Loucy (cell line): ENCODE measurements around the gene DISP3.

Experiments used
- H2AFZ ChIP-seq: fragments of 200-600 bp; sonication (generic); 2 replicates; pipeline ENCODE4 v1.6.0; 2016; ENCODE audit warnings: antibody characterized with exemption, mild to moderate bottlenecking, low read length, moderate library complexity
- H3F3A ChIP-seq: fragments of 200-600 bp; 2 replicates; pipeline ENCODE4 v1.6.0; 2016; ENCODE audit warnings: antibody characterized with exemption, low read depth, mild to moderate bottlenecking
- H3K27me3 ChIP-seq: fragments of 200-600 bp; sonication (generic); 2 replicates; pipeline ENCODE4 v1.6.1; 2014; ENCODE audit warnings: low read length, mild to moderate bottlenecking; ENCODE audit not compliant: insufficient read depth, poor library complexity, severe bottlenecking
- H3K36me3 ChIP-seq: fragments of 200-600 bp; sonication (generic); 2 replicates; pipeline ENCODE4 v1.6.1; 2016; ENCODE audit warnings: low read length; ENCODE audit not compliant: insufficient read depth
- H3K4me1 ChIP-seq: fragments of 200-600 bp; sonication (generic); 2 replicates; pipeline ENCODE4 v1.5.1; 2014; ENCODE audit warnings: low read length, mild to moderate bottlenecking; ENCODE audit not compliant: insufficient read depth, poor library complexity, severe bottlenecking
- H3K4me2 ChIP-seq: fragments of 200-600 bp; sonication (generic); 2 replicates; pipeline ENCODE4 v1.6.0; 2014; ENCODE audit warnings: antibody characterized with exemption, low read length, low read depth, mild to moderate bottlenecking; ENCODE audit not compliant: poor library complexity, severe bottlenecking
- H3K4me3 ChIP-seq: fragments of 200-600 bp; sonication (generic); 2 replicates; pipeline ENCODE4 v1.5.1; 2014; ENCODE audit warnings: low read length, mild to moderate bottlenecking, mixed read lengths; ENCODE audit not compliant: poor library complexity, severe bottlenecking
- H3K79me2 ChIP-seq: fragments of 200-600 bp; sonication (generic); 2 replicates; pipeline ENCODE4 v1.6.1; 2014; ENCODE audit warnings: low read length; ENCODE audit not compliant: insufficient read depth
- H3K9ac ChIP-seq: fragments of 200-600 bp; sonication (generic); 2 replicates; pipeline ENCODE4 v1.6.0; 2014; ENCODE audit warnings: mild to moderate bottlenecking, low read depth, low read length, moderate library complexity; ENCODE audit not compliant: poor library complexity, severe bottlenecking
- H3K9me2 ChIP-seq: fragments of 200-600 bp; sonication (generic); replicated peaks from 2 replicates; pipeline ENCODE4 v1.6.1; 2016; ENCODE audit warnings: low read depth, low read length, mixed read lengths
- H3K9me3 ChIP-seq: fragments of 200-600 bp; sonication (generic); 2 replicates; pipeline ENCODE4 v1.6.1; 2014; ENCODE audit warnings: mild to moderate bottlenecking, antibody characterized with exemption, low read length, low read depth; ENCODE audit not compliant: insufficient read depth
- H4K20me1 ChIP-seq: fragments of 200-600 bp; sonication (generic); 2 replicates; pipeline ENCODE4 v1.6.0; 2014; ENCODE audit warnings: antibody characterized with exemption, low read length, mild to moderate bottlenecking; ENCODE audit not compliant: insufficient read depth, poor library complexity, severe bottlenecking
- CTCF ChIP-seq: fragments of 200-600 bp; sonication (generic); conservative IDR thresholded peaks from 2 replicates; pipeline ENCODE4 v1.5.1; 2014; ENCODE audit warnings: mild to moderate bottlenecking, antibody characterized with exemption, low read length
- EZH2phosphoT487 ChIP-seq: fragments of 200-600 bp; IDR thresholded peaks from 2 replicates; pipeline ENCODE4 v1.6.1; 2018; ENCODE audit warnings: antibody characterized with exemption, mild to moderate bottlenecking, moderate library complexity, borderline replicate concordance

DISP3 gene

GRCh38 chr1:11496551-11497080 is 17.7 kb downstream of the DISP3 start:
- TF ChIP-seq EZH2phosphoT487 = no peak
- no peak for TF ChIP-seq CTCF

GRCh38 chr1:11498956-11499594 is 20.1 kb downstream of the DISP3 start:
- H2AFZ ChIP-seq = no peak overlapping the region
- H3K27me3 ChIP-seq = no peaks in the 10 kb centered on the region
- no peak overlapping the region for H3K9ac ChIP-seq
- no peaks in the 10 kb centered on the region for H4K20me1 ChIP-seq
- TF ChIP-seq CTCF (no peak), EZH2phosphoT487 (no peak)
- no peak overlapping the region for H3K4me3 ChIP-seq
- no peaks in the 10 kb centered on the region for H3K4me1 ChIP-seq
- H3K4me2 ChIP-seq = no peak overlapping the region
- no peaks in the 10 kb centered on the region for H3K9me3 ChIP-seq
- no peaks in the 10 kb centered on the region for H3K36me3 ChIP-seq
- no peaks in the 10 kb centered on the region for H3F3A ChIP-seq
- no peaks in the 10 kb centered on the region for H3K9me2 ChIP-seq
- no peaks in the 10 kb centered on the region for H3K79me2 ChIP-seq

More at GRCh38 chr1:11496551-11497080, 17.7 kb downstream of the DISP3 start:
- no peaks in the 10 kb centered on the region for H3K27me3 ChIP-seq
- no peaks in the 10 kb centered on the region for H3K4me1 ChIP-seq
- H3K9me3 ChIP-seq = no peaks in the 10 kb centered on the region
- H3K4me3 ChIP-seq = no peak overlapping the region
- H4K20me1 ChIP-seq = no peaks in the 10 kb centered on the region
- H3K9me2 ChIP-seq = no peaks in the 10 kb centered on the region
- H3F3A ChIP-seq = no peaks in the 10 kb centered on the region
- H3K9ac ChIP-seq = no peak overlapping the region
- no peaks in the 10 kb centered on the region for H3K79me2 ChIP-seq
- H3K4me2 ChIP-seq = no peak overlapping the region
- H3K36me3 ChIP-seq = no peaks in the 10 kb centered on the region
- no peak overlapping the region for H2AFZ ChIP-seq

- TF ChIP-seq CTCF = no peak
- no peak for TF ChIP-seq EZH2phosphoT487
- Histone ChIP-seq H3K27me3 (no peaks in the 10 kb centered on the region), H3K4me3 (no peak overlapping the region), H3K9me3 (no peaks in the 10 kb centered on the region), H3K36me3 (no peaks in the 10 kb centered on the region), H3K9ac (no peak overlapping the region), H3F3A (no peaks in the 10 kb centered on the region), H4K20me1 (no peaks in the 10 kb centered on the region), H3K9me2 (no peaks in the 10 kb centered on the region), H3K79me2 (no peaks in the 10 kb centered on the region), H2AFZ (no peak overlapping the region), H3K4me1 (no peaks in the 10 kb centered on the region), H3K4me2 (no peak overlapping the region)
Observed at GRCh38 chr1:11499601-11500331, 20.8 kb downstream of the DISP3 start.
